Sciatic nerve (tissue), 2 donors: ENCODE results near the gene CHRNA7. TPM values are rescaled to one million over a fixed set of nuclear protein-coding genes. Genes with fewer than 3 reads are reported as not detected.
"Not testable (repeated sequence)": the region's sequence is repeated elsewhere in the genome, so short reads cannot be mapped to it uniquely, and the experiment has no call there.

Source experiments
- ATAC-seq: fragments of 200-7000 bp; cut with Tn5 transposase; one replicate; pipeline ENCODE4 v1.9.1; 2020; ENCODE audit warnings: mild to moderate bottlenecking, moderate library complexity
- DNase-seq: peaks from one replicate; pipeline ENCODE4 v3.0.0-alpha.2; 2020; ENCODE audit warnings: low spot score
- intact Hi-C: fragments of 100-400 bp; cut with DNase I; formaldehyde crosslinking; loops from one replicate; pipeline ENCODE4 v1.14.2; 2022
- total RNA-seq: library from RNA; stranded (reverse); fragmentation: NEBNext Ultra II Directional; extraction: Animal tissue kit (Norgen Biotek cat#: 25700); gene quantifications from one replicate; pipeline ENCODE4 v1.2.1, GENCODE V29; 2021
- donor health status: DM: no; HTN: no; CAD: no.
- donor health status: DM: no; HTN: no; CAD: no.

CHRNA7 gene
- total RNA-seq, 1 donor from 2014 or later = 1.5 TPM

DNA sequence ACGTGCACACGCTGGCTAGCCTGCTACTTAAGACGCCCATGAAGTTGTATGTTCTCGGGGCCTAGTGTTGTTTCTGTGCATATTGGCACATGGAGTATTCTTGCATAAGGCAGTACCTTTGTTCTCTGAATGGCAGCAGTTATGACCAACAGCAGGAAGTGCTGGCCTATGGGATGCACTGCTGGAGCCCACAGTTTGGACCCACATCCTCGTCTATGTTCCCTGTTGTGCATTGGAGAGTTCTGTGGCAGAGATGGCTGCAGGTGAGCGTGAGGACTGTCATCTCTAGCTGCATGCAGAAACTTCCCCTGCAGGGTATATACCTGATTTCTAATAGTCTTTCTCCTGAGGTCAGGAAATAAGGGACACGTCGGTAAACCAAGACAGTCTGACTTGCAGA lies 81.8 kb downstream of the CHRNA7 start:
- DNase-seq (no peak), ATAC-seq (no peak)
- intact Hi-C loops = no loop called here

DNA sequence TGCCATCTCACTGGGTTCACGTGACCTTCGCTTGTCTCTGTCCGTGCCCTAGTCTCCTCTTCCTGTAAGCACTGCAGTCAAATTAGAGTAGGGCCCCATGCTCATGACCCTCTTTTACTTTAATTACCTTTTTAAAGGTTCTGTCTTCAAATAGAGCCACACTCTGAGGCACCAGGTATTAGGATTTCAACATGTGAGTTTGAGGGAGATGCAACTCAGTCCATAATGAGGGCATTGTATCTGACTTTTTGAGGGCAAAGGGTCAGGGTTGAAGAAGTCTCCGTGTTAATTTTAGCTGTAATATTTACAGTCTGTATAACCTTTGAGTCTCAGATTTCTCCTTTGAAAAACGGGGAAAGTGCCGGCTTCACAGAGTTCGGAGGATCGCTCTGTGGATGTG lies 82.9 kb downstream of the CHRNA7 start:
- intact Hi-C loops = no loop called here
- DNase-seq (no peak), ATAC-seq (no peak)

DNA sequence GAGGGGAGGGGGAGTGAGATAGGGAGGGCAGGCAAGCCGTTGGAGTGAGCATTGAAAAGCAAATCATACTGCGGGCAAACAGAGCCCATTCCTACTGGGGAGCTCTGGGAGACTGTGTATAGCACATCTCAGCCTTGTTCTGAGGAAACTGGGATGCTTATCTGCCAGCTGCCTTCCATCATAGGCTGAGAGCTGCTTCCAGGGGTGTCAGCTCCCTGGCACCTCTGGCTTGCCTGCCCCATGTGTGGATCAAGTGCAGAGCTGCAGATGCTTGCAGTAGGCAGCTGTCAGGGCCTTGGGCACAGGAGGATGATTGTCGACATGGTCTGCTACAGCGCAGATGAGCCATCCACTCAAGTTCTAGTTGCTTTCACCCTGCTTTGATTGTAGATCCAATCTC lies 86.8 kb downstream of the CHRNA7 start:
- no peak for DNase-seq
- intact Hi-C loops = no loop called here
- ATAC-seq = no peak

DNA sequence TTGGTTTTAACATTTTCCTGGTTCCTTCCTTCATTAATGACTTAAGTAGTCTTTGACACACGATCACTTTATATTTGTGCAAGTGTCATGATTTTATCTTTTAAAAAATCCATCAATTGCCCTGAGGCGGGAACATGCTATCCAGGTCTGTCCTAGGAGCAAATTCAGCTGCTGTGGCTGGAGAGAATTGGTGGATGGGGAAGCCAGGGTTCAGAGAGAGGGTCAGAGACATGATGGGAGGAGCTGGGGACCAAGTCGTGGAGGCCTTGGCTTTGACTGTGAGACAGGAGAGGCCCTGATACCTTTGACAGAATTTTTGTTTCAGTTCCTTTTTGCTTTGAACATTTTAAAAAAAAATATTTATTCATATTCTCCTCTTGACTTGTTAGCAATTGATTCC lies 89.0 kb downstream of the CHRNA7 start:
- intact Hi-C loops = no loop called here
- no peak for ATAC-seq

DNA sequence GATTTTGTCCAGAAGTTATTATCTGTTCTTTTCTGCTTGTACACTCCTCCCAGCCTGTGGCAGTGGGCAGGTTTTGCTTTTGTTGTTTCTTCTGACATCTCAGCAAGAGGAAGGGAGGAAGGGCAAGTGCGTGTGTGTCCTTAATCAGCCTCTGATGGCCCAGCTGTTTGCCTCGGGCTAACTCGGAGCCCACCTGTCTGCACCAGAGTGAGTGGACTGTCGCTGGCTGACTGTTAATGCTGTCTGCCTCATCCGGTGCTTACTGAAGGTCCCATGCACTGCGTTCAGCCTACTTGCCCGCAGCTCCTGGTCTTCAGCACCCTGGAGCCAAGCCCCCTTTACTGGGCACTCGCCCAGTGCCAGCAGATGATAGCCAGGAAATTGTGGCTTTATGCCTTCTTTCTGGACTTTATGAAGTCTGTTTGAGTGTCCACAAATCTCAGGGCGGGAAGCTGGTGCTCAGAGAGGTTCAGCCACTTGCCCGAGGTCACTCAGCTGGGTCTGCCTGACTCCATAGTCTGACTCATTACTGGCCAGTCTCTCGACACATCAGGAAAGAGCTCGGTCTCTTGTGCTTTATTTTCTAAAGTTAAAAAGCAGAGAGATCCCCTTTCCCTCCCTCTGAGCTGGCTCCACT lies 89.5 kb downstream of the CHRNA7 start:
- ATAC-seq = no peak
- intact Hi-C loops = no loop called here
- no peak for DNase-seq

More for the DNA sequence above, 89.0 kb downstream of the CHRNA7 start:
- no peak for DNase-seq

DNA sequence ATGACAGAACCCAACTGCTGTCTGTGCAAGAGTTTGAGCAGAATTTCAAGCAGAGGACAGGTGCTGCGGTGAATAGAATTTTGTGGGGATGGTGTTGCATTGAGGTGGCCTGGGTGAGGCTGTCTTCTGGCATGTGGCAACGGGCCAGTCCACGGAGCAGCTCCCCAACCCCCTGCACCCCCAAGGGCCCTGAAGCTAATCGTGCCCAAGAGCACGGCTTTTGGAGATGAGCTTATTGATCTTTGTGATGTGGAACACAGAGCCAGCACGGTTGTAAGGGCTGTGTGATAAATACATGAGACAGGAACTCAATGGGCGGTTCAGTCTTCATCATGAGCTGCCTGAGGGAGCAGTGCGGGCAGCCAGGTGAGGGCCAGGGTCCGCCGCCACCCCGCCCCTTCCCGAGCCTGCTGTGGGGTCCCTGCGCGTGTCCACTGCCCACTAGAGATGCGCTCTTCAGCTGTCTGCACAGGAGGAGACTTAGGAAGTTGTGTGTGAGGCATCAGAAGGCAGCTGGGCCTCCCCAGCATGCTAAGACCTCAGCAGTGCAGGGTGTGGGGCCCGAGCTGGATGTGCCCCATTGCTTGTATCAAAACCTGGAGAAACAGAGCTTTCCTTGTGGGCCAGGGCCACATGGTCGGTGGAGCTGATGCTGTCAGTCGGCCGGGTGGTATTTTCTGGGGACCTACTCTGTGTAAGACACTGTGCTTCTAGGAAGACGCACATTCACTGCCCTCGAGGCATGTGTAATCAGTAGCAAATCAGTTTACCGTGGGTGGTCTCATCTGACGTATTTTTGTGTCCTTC lies 90.5 kb downstream of the CHRNA7 start:
- ATAC-seq = no peak
- no peak for DNase-seq
- intact Hi-C loops = no loop called here

DNA sequence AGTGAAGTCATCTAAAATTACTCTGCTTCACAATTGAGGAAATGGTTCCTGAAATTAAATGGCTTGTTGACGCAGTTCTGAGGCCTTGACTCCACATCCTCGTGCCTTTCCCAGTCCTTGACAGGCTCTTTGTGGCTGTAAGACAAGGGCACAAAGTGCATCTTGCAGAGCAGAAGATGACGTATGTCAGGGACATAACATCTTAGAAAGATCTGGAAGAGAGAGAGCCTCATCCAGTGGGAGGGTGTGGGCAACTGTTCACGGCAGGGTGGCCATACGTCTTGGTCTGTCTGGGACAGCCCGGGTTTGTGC lies 91.0 kb downstream of the CHRNA7 start:
- ATAC-seq (no peak), DNase-seq (no peak)
- intact Hi-C loops = no loop called here

DNA sequence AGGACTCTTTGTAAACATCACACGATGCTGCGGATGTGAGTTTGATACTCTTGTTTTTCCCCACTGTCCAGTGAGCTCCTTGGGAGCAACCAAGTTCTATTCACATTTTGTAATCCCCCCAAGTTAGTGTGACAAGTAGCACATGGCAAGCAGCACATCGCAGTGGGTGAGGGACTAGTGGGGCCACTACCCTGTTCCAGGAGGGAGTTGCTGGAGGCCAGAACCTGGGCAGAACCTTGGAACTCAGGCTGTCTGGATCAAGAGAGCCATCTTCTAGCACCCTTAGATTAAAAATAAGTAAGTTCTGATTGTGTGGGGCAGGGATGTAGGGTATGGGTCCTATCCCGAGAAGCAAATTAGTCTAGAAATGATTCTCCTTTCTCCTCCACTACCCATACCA lies 91.7 kb downstream of the CHRNA7 start:
- DNase-seq = no peak
- intact Hi-C loops = no loop called here
- ATAC-seq = no peak

DNA sequence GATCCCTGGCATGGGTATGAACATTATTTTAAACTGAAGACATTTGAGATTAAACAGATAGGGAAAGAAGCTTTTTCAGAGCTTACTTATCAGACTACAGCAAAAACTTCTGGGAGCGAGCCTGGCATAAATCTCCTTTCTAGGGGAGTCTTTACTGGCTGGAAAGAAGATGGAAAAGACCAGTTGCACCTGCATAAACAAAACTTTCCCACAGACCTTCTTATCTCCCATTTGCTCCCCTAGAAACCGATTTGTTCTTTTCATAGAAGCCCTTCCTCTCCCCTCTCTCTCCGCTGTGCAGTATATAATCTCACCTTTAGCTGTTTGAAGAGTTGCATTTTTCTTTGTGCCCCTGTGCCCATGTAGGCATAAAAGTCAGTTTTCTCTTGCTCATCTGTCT lies 93.2 kb downstream of the CHRNA7 start:
- DNase-seq = no peak
- intact Hi-C loops = no loop called here
- no peak for ATAC-seq

DNA sequence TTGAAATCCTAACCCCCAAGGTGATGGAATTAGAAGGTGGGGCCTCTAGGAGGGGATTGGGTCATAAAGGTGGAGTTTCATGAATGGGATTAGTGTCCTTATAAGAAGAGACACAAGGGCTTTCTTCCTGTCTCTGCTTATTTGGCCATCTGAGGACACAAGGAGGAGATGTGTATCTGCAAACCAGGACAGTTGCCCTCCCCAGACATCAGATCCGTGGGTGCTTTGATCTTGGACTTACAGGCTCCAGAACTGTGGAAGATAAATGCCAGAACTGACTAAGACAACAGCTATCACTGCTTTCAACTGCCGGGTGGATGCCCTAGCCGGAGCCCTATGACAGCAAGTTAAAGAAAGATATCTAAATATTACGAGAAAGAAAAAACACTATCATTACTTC lies 94.4 kb downstream of the CHRNA7 start:
- DNase-seq = no peak
- intact Hi-C loops = no loop called here
- no peak for ATAC-seq

DNA sequence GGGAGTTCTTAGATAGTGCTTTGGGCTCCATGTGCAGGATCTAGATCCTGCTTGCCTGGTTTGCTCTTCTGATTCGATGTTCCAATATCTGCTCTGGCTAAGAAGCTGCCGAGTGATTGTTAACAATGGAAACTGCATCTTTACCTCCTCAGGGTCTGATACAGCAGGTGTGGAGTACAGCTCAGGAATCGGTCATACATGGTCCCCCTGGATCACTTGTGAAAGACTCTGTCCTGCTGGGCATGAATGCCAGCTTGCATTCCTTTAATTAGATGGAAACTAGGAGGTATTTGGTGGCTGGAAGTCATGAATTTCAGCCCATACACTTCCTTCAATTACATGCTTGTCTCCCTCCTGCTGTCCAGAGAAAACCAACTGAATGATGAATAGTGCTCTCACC lies 95.3 kb downstream of the CHRNA7 start:
- intact Hi-C loops = no loop called here
- ATAC-seq = no peak
- DNase-seq = no peak

DNA sequence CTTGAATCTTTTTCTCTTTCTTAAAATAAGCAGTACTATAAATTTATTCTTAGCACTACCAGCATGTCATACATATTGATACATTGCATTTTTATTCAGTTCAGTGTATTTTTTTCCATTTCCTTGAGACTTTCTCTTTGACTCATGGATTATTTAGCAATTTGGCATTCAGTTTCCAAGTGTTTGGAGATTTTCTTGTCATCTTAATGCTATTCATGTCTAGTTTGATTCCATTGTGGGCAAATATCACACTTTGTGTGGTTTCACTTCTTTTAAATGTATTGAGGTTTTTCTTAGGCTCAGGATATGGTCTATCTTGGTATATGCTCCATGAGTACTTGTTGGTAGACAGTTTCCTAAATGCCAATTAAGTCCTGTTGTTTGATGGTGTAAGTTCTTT lies 99.5 kb downstream of the CHRNA7 start:
- ATAC-seq (no peak), DNase-seq (no peak)
- intact Hi-C loops = no loop called here

DNA sequence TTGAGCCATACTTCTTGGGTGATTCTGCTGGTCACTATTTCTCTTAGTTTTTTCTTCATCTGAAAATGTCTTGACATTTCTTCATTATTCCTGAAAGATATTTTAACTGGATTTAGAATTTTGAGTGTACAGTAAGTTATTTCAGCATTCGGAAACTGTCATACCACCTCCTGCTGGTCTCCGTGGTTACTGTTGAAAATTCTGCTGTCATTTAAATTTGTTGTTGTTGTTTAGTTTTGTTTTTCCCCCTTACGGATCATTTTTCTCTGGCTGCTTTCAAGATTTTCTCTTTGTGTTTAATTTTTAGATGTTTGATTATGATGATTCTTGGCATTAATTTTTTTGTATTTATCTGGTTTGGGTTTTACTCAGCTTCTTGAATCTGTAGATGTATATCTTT lies 100.5 kb downstream of the CHRNA7 start:
- DNase-seq (no peak), ATAC-seq (no peak)
- intact Hi-C loops = no loop called here

DNA sequence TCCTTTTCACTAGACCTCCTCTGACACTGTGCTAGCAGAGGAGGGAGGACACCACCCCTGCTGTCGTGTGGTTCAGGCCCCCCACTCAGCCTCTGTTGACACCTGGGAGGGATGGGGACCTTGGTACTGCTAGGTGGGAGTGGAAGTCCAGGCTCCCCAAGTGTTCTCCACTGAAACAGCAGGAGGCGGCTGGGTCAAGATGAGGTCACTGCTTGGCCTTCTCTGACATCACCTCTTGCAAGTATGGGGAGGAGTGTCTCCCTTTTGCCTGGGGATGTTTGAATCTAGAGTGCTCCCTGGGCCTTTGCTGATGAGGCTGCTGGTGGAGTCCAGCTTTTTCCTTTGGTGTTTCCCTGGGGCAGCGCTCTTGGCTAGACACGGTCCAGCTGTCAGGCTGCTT lies 101.5 kb downstream of the CHRNA7 start:
- DNase-seq (no peak), ATAC-seq (no peak)
- intact Hi-C loops = no loop called here

DNA sequence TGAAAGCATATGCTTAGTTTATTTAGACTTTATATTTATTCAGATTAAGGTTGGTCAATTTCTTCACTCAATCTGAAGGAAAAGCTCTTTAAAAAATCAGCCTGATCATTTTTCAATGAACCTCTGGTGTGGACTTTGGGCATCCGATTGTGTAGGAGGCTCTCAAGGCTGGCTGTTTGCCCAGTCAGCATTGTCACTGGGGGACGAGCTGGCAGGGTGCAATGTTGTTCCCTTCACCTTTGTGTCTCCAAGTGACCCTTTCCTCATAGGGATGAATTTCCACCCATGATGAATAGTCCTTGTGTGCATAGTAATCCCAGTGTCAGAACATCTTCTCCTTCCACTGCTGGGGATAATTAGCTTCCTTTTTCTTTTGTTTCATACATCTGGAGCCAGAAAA lies 102.5 kb downstream of the CHRNA7 start:
- ATAC-seq (no peak), DNase-seq (no peak)
- intact Hi-C loops = no loop called here

DNA sequence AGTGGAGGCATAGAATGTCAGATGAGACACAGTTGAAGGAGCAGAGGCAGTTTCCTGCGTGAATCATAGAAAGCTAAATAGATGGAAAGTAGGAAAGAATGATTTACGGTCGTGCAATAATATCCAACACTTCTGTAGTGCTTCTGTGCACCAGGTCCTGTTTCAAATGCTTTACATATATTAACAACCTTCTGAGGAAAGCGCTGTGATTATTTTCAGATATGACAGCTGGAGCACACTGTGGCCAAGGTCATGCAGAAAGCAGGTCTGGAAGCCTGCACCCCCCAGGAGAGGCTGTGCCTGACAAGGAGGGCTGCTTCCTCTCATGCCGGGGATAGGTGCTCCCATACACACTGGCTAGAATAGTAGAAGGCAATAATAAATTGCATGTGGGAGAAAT lies 104.5 kb downstream of the CHRNA7 start:
- no peak for ATAC-seq
- intact Hi-C loops = no loop called here
- DNase-seq = no peak

DNA sequence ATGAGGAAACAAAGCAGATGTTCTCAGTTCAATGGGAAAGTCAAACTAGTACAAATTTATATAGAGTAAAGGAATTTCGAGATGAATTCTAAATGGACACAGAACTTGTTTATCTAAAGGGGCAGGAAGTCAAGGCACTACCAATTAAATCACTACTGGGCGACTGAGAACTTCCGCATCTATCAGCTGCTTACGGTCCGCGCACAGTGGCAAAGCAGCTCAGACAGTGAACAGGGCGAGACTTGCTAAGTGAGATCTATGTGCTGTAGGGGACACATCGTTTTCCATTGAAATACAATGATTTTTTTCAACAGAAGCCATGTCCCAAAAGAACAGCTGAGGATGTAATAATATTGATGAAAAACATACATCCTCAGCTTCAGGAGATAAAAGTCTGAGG lies 105.0 kb downstream of the CHRNA7 start:
- DNase-seq (no peak), ATAC-seq (no peak)
- intact Hi-C loops = no loop called here

DNA sequence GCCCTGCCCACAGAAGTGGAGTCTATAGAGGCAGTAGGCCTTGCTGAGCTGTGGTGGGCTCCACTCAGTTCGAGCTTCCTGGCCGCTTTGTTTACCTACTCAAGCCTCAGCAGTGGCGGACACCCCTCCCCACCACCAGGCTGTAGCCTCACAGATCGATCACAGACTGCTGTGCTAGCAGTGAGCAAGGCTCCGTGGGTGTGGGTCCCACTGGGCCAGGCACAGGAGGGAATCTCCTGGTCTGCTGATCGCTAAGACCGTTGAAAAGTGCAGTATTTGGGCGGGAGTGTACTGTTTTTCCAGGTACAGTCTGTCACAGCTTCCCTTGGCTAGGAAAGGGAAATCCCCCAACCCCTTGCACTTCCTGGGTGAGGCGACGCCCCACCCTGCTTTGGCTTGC lies 115.2 kb downstream of the CHRNA7 start:
- ATAC-seq, DNase-seq, intact Hi-C loops: not testable (repeated sequence)

DNA sequence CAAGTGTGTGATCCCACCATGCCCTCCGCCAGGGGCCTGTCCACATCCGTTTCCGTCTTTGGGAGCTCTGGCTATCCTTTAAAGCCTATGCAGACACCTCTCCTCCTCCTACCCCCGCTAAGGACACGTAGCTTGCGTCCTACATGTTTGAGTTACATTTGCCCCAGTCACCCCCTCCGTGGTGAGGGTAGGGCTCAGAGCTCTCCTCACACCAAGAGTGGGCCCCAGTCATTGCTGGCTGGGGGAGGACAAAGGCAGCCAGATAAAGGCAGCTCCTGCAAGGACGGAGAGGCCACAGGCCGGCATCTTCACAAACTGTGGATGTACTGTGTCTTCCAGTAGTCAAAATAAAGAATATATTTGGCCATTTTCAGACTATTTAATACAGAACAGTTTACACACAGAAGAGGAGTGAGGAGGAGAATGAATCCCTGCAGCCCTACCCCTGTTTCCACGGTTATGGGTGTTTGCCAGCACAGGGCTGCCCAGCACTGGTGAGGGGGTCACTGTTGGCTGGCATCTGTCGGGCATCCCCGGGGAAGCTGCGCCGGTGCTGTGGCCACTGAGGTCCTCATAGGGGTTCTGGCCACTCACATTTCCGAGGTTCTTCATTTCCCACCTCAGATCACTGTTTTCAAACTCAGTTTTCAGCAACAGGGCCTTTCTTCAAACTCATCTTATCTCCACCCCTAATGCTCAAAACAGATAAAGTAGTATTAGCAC lies 118.7 kb downstream of the CHRNA7 start:
- DNase-seq = no peak
- ATAC-seq = no peak
- intact Hi-C loops = no loop called here

DNA sequence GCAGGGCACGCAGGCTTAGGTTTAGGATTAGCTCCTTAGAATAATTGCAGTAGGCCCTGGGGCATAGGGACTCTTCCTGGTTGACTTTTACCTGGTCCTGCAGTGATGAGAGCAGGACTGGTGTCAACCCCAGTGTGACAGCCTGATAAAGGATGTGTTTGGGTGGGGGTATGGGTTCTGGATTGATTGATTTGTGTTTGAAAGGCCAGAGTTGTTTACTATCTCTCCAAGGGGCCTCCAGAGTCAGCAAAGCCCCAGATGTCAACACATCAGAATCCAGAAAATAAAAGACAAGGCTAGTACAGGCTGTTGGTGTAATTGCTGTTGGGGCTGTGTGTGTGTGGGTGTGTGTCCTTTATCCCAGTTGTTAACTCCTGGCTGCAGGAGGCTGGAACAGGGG lies 122.3 kb downstream of the CHRNA7 start:
- ATAC-seq (no peak), DNase-seq (no peak)
- intact Hi-C loops = no loop called here
